IMR-90 (cell line): ENCODE measurements around the gene CPSF2. TPM values are rescaled to one million over a fixed set of nuclear protein-coding genes. Genes with fewer than 3 reads are reported as not detected.

ENCODE experiments used
- ATAC-seq: fragments of 200-7000 bp; cut with Tn5 transposase; 2 replicates; pipeline ENCODE4 v1.9.1; 2020; ENCODE audit warnings: low read depth, mild to moderate bottlenecking, moderate library complexity
- BruUV-seq: library from RNA; stranded (reverse); fragments of 400-500 nt; replicated peaks from 2 replicates; lab custom pipeline; 2021; lab: Mats Ljungman, UMichigan
- CTCF ChIA-PET: fragments of 300-600 bp; formaldehyde crosslinking; extraction: SDS; loops from one replicate; lab custom pipeline; 2021; ENCODE audit warnings: antibody characterized with exemption; lab: Yijun Ruan, JAX
- POLR2A ChIA-PET: fragments of 300-600 bp; sonication (Branson Sonifier 250); formaldehyde crosslinking; loops from one replicate; lab custom pipeline; 2022; ENCODE audit warnings: antibody characterized with exemption; ENCODE audit not compliant: unreplicated experiment; lab: Charles Lee
- DNase-seq: peaks from one replicate; pipeline ENCODE4 v3.0.0; 2013
- H2AFZ ChIP-seq: replicated peaks from 2 replicates; pipeline ENCODE3; 2013; ENCODE audit warnings: low read length, mild to moderate bottlenecking; ENCODE audit not compliant: poor library complexity
- H2AK5ac ChIP-seq: 2 replicates; pipeline ENCODE4 v1.6.1; 2013; ENCODE audit warnings: low read depth, low read length, inconsistent platforms
- H2AK9ac ChIP-seq: replicated peaks from 2 replicates; pipeline ENCODE3; 2013; ENCODE audit warnings: mild to moderate bottlenecking, low read depth, low read length, moderate library complexity; ENCODE audit not compliant: poor library complexity
- H2BK120ac ChIP-seq: 2 replicates; pipeline ENCODE4 v1.6.1; 2013; ENCODE audit warnings: low read depth, low read length, inconsistent platforms
- H2BK15ac ChIP-seq: 3 replicates; pipeline ENCODE4 v1.6.1; 2013; ENCODE audit warnings: low read depth, low read length, inconsistent platforms
- H2BK20ac ChIP-seq: 2 replicates; pipeline ENCODE4 v1.6.1; 2013; ENCODE audit warnings: low read depth, mild to moderate bottlenecking, inconsistent platforms, low read length, moderate library complexity
- H2BK5ac ChIP-seq: 2 replicates; pipeline ENCODE4 v1.6.1; 2013; ENCODE audit warnings: mild to moderate bottlenecking, low read depth, low read length, inconsistent platforms; ENCODE audit not compliant: poor library complexity, severe bottlenecking
- H3K14ac ChIP-seq: replicated peaks from 2 replicates; pipeline ENCODE4 v1.6.1; 2013; ENCODE audit warnings: low read depth, low read length, inconsistent platforms
- H3K18ac ChIP-seq: 2 replicates; pipeline ENCODE4 v1.6.1; 2013; ENCODE audit warnings: low read depth, low read length, control low read depth
- H3K23ac ChIP-seq: 2 replicates; pipeline ENCODE4 v1.6.1; 2013; ENCODE audit warnings: low read depth, low read length, inconsistent platforms
- H3K27ac ChIP-seq: 2 replicates; pipeline ENCODE4 v1.5.1; 2013; ENCODE audit warnings: mild to moderate bottlenecking, control low read depth, low read length; ENCODE audit not compliant: insufficient read depth
- H3K27me3 ChIP-seq: 2 replicates; pipeline ENCODE4 v1.6.1; 2013; ENCODE audit warnings: low read length; ENCODE audit not compliant: control insufficient read depth, insufficient read depth
- H3K36me3 ChIP-seq: 2 replicates; pipeline ENCODE4 v1.6.1; 2013; ENCODE audit warnings: low read length, mixed read lengths; ENCODE audit not compliant: control insufficient read depth, insufficient read depth
- H3K4ac ChIP-seq: 2 replicates; pipeline ENCODE4 v1.6.1; 2013; ENCODE audit warnings: low read depth, low read length, inconsistent platforms
- H3K4me1 ChIP-seq: 2 replicates; pipeline ENCODE4 v1.6.1; 2013; ENCODE audit warnings: low read length, mixed read lengths; ENCODE audit not compliant: control insufficient read depth, insufficient read depth
- H3K4me2 ChIP-seq: 2 replicates; pipeline ENCODE4 v1.6.1; 2013; ENCODE audit warnings: low read depth, mild to moderate bottlenecking, control low read depth, low read length, moderate library complexity
- H3K4me3 ChIP-seq: 2 replicates; pipeline ENCODE4 v1.5.1; 2013; ENCODE audit warnings: low read depth, mild to moderate bottlenecking, control low read depth, low read length, moderate library complexity; ENCODE audit not compliant: insufficient read depth
- H3K56ac ChIP-seq: 2 replicates; pipeline ENCODE4 v1.6.1; 2013; ENCODE audit warnings: low read length, inconsistent platforms; ENCODE audit not compliant: insufficient read depth; ENCODE audit errors: extremely low read depth
- H3K79me1 ChIP-seq, 2 experiments: 2 replicates each; pipeline ENCODE4 v1.6.1; 2013; ENCODE audit warnings: low read length in 2 of 2, inconsistent platforms in 1 of 2, low read depth in 1 of 2
- H3K9ac ChIP-seq: 2 replicates; pipeline ENCODE4 v1.6.1; 2013; ENCODE audit warnings: low read depth, low read length, control low read depth
- H3K9me1 ChIP-seq: 2 replicates; pipeline ENCODE4 v1.6.1; 2013; ENCODE audit warnings: low read length, inconsistent platforms; ENCODE audit not compliant: insufficient read depth
- H3K9me3 ChIP-seq: 2 replicates; pipeline ENCODE4 v1.6.1; 2013; ENCODE audit warnings: low read length; ENCODE audit not compliant: control insufficient read depth, insufficient read depth
- H4K20me1 ChIP-seq: 2 replicates; pipeline ENCODE4 v1.6.1; 2013; ENCODE audit warnings: low read length, inconsistent platforms; ENCODE audit not compliant: insufficient read depth
- H4K5ac ChIP-seq: 2 replicates; pipeline ENCODE4 v1.6.1; 2013; ENCODE audit warnings: mild to moderate bottlenecking, low read depth, low read length, control low read depth
- H4K8ac ChIP-seq, 2 experiments: 2 replicates each; pipeline ENCODE4 v1.6.1; 2013; ENCODE audit warnings: low read depth in 2 of 2, low read length in 2 of 2, control low read depth in 1 of 2, inconsistent platforms in 1 of 2
- H4K91ac ChIP-seq: 2 replicates; pipeline ENCODE4 v1.6.1; 2013; ENCODE audit warnings: low read depth, low read length, inconsistent platforms; ENCODE audit not compliant: insufficient read depth
- BHLHE40 ChIP-seq: fragments of 150-350 bp; IDR thresholded peaks from 2 replicates; pipeline ENCODE4 v1.6.1; 2016; ENCODE audit warnings: mild to moderate bottlenecking, low read depth, low read length
- CEBPB ChIP-seq: IDR thresholded peaks from 2 replicates; pipeline ENCODE4 v1.6.1; 2012; ENCODE audit warnings: low read depth, low read length, improper control_type of control experiment
- CHD1 ChIP-seq: IDR thresholded peaks from 2 replicates; pipeline ENCODE4 v1.6.1; 2012; ENCODE audit warnings: low read depth, low read length, improper control_type of control experiment
- ELK1 ChIP-seq: fragments of 150-350 bp; IDR thresholded peaks from 2 replicates; pipeline ENCODE4 v1.6.1; 2016; ENCODE audit warnings: low read depth, mild to moderate bottlenecking, low read length, moderate library complexity, borderline replicate concordance
- FOS ChIP-seq: fragments of 150-350 bp; IDR thresholded peaks from 2 replicates; pipeline ENCODE4 v1.6.1; 2016; ENCODE audit warnings: low read depth, low read length
- MAFK ChIP-seq: IDR thresholded peaks from 2 replicates; pipeline ENCODE4 v1.6.1; 2012; ENCODE audit warnings: low read depth, low read length, improper control_type of control experiment
- MAZ ChIP-seq: IDR thresholded peaks from 2 replicates; pipeline ENCODE4 v1.6.1; 2012; ENCODE audit warnings: low read depth, mild to moderate bottlenecking, low read length, improper control_type of control experiment, moderate library complexity, borderline replicate concordance
- MXI1 ChIP-seq: IDR thresholded peaks from 2 replicates; pipeline ENCODE4 v1.6.1; 2012; ENCODE audit warnings: low read depth, mild to moderate bottlenecking, low read length, moderate library complexity, borderline replicate concordance
- POLR2A ChIP-seq: IDR thresholded peaks from 2 replicates; pipeline ENCODE4 v1.6.1; 2012; ENCODE audit warnings: mild to moderate bottlenecking, low read depth, low read length
- RCOR1 ChIP-seq: IDR thresholded peaks from 2 replicates; pipeline ENCODE4 v1.6.1; 2012; ENCODE audit warnings: mild to moderate bottlenecking, low read length, improper control_type of control experiment; ENCODE audit not compliant: insufficient replicate concordance
- RFX5 ChIP-seq: IDR thresholded peaks from 2 replicates; pipeline ENCODE4 v1.8.0; 2012; ENCODE audit warnings: low read depth, mild to moderate bottlenecking, low read length, moderate library complexity
- SMC3 ChIP-seq: fragments of 150-350 bp; IDR thresholded peaks from 2 replicates; pipeline ENCODE4 v1.6.1; 2016; ENCODE audit warnings: low read depth, mild to moderate bottlenecking, antibody characterized with exemption, low read length, moderate library complexity
- USF2 ChIP-seq: fragments of 150-350 bp; IDR thresholded peaks from 2 replicates; pipeline ENCODE4 v1.6.1; 2017; ENCODE audit warnings: mild to moderate bottlenecking, antibody characterized with exemption, low read length, low read depth
- WGBS, 2 experiments: methylation state at CpG; one replicate each; pipeline versions ENCODE4 v1.1.5 to v1.1.7; 2013; ENCODE audit warnings: missing lambda C conversion rate in 2 of 2; ENCODE audit not compliant: insufficient read length in 1 of 2; ENCODE audit errors: extremely low coverage in 2 of 2; 5-methylcytosine and 5-hydroxymethylcytosine counted together
- dilution Hi-C: fragments of 300-500 bp; cut with HindIII; formaldehyde crosslinking; loops from one replicate; pipeline ENCODE4 v1.14.3; 2018; ENCODE audit warnings: low sequenced_read_pairs; ENCODE audit not compliant: unreplicated experiment
- in situ Hi-C: fragments of 300-500 bp; cut with MboI; formaldehyde crosslinking; loops from 3 replicates; pipeline ENCODE4 v1.14.3; 2019; ENCODE audit warnings: low sequenced_read_pairs, inconsistent platforms, mixed read lengths
- intact Hi-C: fragments of 100-400 bp; cut with micrococcal nuclease; formaldehyde crosslinking; loops from 2 replicates; pipeline ENCODE4 v1.10.0; 2022
- polyA plus RNA-seq, 3 experiments: library from polyadenylated mRNA; depleted of rRNA; stranded (reverse); fragments of >200 nt; gene quantifications; 2 replicates each; pipeline ENCODE4 v1.2.3, GENCODE V29; 2012; ENCODE audit warnings: low replicate concordance in 1 of 3
- total RNA-seq: library from RNA; depleted of rRNA; stranded (reverse); fragments of >200 nt; gene quantifications from 2 replicates; pipeline ENCODE4 v1.2.3, GENCODE V29; 2012

Gene CPSF2
- total and polyA plus RNA-seq, 2 of the 4 experiments (the other 2 are of a cell fraction) = 18.5 to 30.6 TPM

- Histone ChIP-seq H3K14ac (no peak overlapping the region), H2AK5ac (no peak overlapping the region), H3K23ac (no peak overlapping the region), H2AFZ (no peak overlapping the region), H2BK120ac (no peak overlapping the region), H2BK5ac (no peak overlapping the region), H3K27ac (no peak overlapping the region), H3K27me3 (no peaks in the 10 kb centered on the region), H4K8ac (no peak overlapping the region), H3K4me3 (no peak overlapping the region), H3K4ac (no peak overlapping the region), H3K36me3 (peaks cover 41% of the 10 kb centered on the region), H3K9me3 (no peaks in the 10 kb centered on the region), H3K9me1 (no peaks in the 10 kb centered on the region; the same call in 1 of the 2 replicates), H3K4me1 (no peaks in the 10 kb centered on the region), H3K79me1 (peaks cover 3 to 8% of the 10 kb centered on the region in 2 experiments; a peak in 3 of 4 replicates), H2BK15ac (no peak overlapping the region), H2BK20ac (no peak overlapping the region), H4K91ac (no peak overlapping the region), H3K56ac (no peak overlapping the region), H3K18ac (peak overlapping the region; percentile 8; the same call in 1 of the 2 replicates), H4K5ac (no peak overlapping the region), H2AK9ac (no peak overlapping the region), H4K20me1 (no peaks in the 10 kb centered on the region), H3K9ac (no peak overlapping the region), H3K4me2 (no peak overlapping the region)
- ChIA-PET CTCF (interaction anchor here (1.9 kb wide), 1 partner anchor 9 kb away, joined by 6 read pairs; no protein-coding TSS in a partner anchor), POLR2A (no interaction called here)
- in situ Hi-C loops (no loop called here), intact Hi-C loops (loop anchor here (10.0 kb wide), 1 partner anchor 681 kb away; no protein-coding TSS in a partner anchor), dilution Hi-C loops (no loop called here)
- 100% methylated on average over 1 of the region's 3 CpGs; no CpG with 5 or more reads in 1 of the 2 experiments for WGBS, 2 experiments
- DNase-seq (no peak), ATAC-seq (no peak)
- BruUV-seq = no TSS peak
- TF ChIP-seq RFX5 = no peak
- TF ChIP-seq ELK1 = no peak
- TF ChIP-seq CHD1 = no peak
- no peak for TF ChIP-seq MAZ
- TF ChIP-seq POLR2A = no peak
- TF ChIP-seq RCOR1 = no peak
- no peak for TF ChIP-seq CEBPB
- no peak for TF ChIP-seq MXI1
- TF ChIP-seq BHLHE40 = no peak
- TF ChIP-seq FOS = no peak
- TF ChIP-seq MAFK = no peak
- TF ChIP-seq SMC3 = no peak
- TF ChIP-seq USF2 = no peak
Observed at GRCh38 chr14:92143962-92144361, 22.2 kb downstream of the CPSF2 start.
